ENCODE results near the gene JKAMP.

GRCh38 chr14:59500732-59501131 is 16.4 kb downstream of the JKAMP start:
- TF ChIP-seq CTCF (IDR thresholded peaks at IDR 0.05) (no peak), EP300 (IDR thresholded peaks at IDR 0.05) (no peak), POLR2AphosphoS5 (IDR thresholded peaks at IDR 0.05) (no peak), POLR2A (IDR thresholded peaks at IDR 0.05) (no peak)
